ENCODE data around the gene ARIH2. TPM values are rescaled to one million over a fixed set of nuclear protein-coding genes. Genes with fewer than 3 reads are reported as not detected.

Gene ARIH2
- total RNA-seq, 1 donor: 68.6 TPM

DNA sequence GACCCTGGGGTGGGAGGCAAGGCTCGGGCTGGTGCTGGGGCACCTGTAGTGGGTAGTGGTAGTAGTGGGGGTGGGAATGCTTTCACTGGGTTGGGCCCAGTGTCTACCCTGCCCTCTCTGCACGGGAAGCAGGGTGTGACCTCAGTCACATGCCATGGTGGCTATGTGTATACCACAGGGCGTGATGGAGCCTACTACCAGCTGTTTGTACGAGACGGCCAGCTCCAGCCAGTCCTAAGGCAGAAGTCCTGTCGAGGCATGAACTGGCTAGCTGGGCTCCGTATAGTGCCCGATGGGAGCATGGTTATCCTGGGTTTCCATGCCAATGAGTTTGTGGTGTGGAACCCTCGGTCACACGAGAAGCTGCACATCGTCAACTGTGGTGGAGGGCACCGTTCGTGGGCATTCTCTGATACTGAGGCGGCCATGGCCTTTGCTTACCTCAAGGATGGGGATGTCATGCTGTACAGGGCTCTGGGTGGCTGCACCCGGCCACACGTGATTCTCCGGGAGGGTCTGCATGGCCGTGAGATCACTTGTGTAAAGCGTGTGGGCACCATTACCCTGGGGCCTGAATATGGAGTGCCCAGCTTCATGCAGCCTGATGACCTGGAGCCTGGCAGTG lies 94.6 kb downstream of the ARIH2 start:
- no peak for DNase-seq (ENCODE audit: low read depth)
- no peak for TF ChIP-seq CTCF (IDR thresholded peaks at IDR 0.05; ENCODE audit: insufficient read depth, low read length)
- no peak overlapping the region for H3K4me3 ChIP-seq (ENCODE audit: low read depth, low read length)

DNA sequence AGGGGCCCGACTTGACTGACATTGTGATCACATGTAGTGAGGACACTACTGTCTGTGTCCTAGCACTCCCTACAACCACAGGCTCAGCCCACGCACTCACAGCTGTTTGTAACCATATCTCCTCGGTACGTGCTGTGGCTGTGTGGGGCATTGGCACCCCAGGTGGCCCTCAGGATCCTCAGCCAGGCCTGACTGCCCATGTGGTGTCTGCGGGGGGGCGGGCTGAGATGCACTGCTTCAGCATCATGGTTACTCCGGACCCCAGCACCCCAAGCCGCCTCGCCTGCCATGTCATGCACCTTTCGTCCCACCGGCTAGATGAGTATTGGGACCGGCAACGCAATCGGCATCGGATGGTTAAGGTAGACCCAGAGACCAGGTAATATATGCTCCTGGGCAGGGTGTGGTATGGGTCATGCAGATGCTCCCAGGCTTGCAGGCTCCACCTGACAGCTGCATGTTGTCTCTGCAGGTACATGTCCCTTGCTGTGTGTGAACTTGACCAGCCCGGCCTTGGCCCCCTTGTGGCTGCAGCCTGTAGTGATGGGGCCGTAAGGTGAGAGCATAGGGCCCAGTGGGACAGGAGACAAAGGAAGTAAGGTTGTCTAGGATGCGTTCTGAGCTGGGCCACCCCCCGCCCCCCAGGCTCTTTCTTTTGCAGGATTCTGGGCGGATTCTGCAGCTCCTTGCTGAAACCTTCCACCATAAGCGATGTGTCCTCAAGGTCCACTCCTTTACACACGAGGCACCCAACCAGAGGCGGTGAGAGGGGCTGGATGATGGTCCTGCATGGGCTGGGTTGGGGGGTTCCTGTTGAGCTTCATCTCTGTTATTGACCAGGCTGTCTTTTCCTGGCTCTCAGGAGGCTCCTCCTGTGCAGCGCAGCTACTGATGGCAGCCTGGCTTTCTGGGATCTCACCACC lies 95.4 kb downstream of the ARIH2 start:
- TF ChIP-seq CTCF (IDR thresholded peaks at IDR 0.05; ENCODE audit: insufficient read depth, low read length): peak; percentile 67
- no peak for DNase-seq (ENCODE audit: low read depth)
- no peak overlapping the region for H3K4me3 ChIP-seq (ENCODE audit: low read depth, low read length)

GRCh38 chr3:49015072-49015471 lies 96.4 kb downstream of the ARIH2 start:
- DNase-seq (ENCODE audit: low read depth): no peak
- H3K4me3 ChIP-seq (ENCODE audit: low read depth, low read length): no peak overlapping the region
- no peak for TF ChIP-seq CTCF (IDR thresholded peaks at IDR 0.05; ENCODE audit: insufficient read depth, low read length)

DNA sequence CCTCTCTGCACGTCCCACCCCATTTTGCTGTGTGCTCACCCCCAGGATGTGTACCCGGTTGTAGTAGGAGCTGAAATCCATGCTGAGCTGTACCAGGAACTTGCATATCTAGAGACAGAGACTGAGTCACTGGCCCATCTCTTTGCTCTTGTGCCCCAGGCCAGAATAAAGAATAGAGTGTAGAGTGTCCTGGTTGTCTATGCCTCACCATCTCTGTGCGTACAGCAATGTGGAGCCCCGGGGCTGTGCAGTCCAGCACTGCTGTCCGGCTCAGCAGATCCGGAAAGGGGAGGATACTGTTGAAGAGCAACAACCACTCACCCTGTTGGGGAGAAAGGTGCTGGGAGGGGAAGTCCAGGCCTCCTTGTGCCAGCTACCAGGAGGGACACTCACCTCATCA lies 97.1 kb downstream of the ARIH2 start:
- no peak for TF ChIP-seq CTCF (IDR thresholded peaks at IDR 0.05; ENCODE audit: insufficient read depth, low read length)
- H3K4me3 ChIP-seq (ENCODE audit: low read depth, low read length): no peak overlapping the region
- no peak for DNase-seq (ENCODE audit: low read depth)

DNA sequence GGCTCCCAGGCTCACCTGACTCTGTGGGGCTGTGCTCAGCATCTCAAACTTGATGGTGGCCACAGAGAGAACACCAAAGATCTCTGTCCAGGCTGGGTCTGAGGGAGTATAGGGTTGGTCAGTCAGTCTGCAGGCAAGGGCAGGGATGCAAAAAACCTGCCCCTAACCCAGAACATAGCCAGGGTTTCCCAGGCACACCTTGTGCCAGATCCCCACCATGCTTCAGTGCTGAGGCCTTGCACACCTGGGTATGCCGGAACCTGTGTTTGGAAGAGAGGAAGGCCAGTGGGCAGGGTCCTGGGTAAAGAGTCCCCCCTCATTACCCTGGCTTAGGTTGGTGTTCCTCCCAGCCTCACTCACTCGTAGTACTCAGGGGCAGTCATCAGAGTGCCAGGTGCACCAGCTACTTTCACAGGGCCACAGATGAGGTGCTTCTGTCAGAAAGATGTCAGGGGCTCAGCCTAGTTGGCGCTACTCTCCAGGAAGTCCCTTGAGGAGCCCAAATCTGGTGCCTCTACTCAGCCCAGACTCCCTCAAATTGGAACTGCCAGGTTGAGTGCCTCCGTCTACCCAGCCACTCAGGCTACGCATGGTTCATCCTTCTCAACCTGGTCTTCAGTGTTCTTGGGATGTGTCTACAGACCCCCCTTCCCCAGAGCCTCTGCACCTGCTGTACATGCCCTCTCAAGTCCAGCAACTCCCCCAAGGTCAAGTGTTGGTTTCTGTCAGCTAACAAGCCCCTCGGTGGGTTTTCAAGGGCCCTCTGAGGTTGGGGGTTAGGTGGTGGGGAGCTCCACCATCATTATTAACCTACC lies 98.0 kb downstream of the ARIH2 start:
- H3K4me3 ChIP-seq (ENCODE audit: low read depth, low read length): peak overlapping the region; percentile 80
- TF ChIP-seq CTCF (IDR thresholded peaks at IDR 0.05; ENCODE audit: insufficient read depth, low read length): no peak
- DNase-seq (ENCODE audit: low read depth): no peak

- H3K4me3 ChIP-seq (ENCODE audit: low read depth, low read length): peak overlapping the region; percentile 80
Measured at GRCh38 chr3:49017229-49017970, 98.8 kb downstream of the ARIH2 start.

More at GRCh38 chr3:49017229-49017970, 98.8 kb downstream of the ARIH2 start:
- no peak for TF ChIP-seq CTCF (IDR thresholded peaks at IDR 0.05; ENCODE audit: insufficient read depth, low read length)
- no peak for DNase-seq (ENCODE audit: low read depth)

Measured in fibroblast of the aortic adventitia (primary cell).